Endothelial cell of umbilical vein (primary cell): ENCODE measurements around the gene THEM5. TPM values are rescaled to one million over a fixed set of nuclear protein-coding genes. Genes with fewer than 3 reads are reported as not detected.

Experiments
- BruUV-seq: library from RNA; stranded (reverse); fragments of 400-500 nt; replicated peaks from 2 replicates; lab custom pipeline; 2021; lab: Mats Ljungman, UMichigan
- CTCF ChIA-PET: fragments of 300-600, 350-600 bp; sonication (Branson Sonifier 250); formaldehyde crosslinking; loops from one replicate; lab custom pipeline; 2021; ENCODE audit warnings: antibody characterized with exemption, inconsistent platforms; lab: Charles Lee
- POLR2A ChIA-PET: fragments of 300-600, 350-600 bp; sonication (Branson Sonifier 250); formaldehyde crosslinking; loops from one replicate; lab custom pipeline; 2021; ENCODE audit warnings: antibody characterized with exemption, inconsistent platforms; lab: Charles Lee
- DNase-seq: peaks from one replicate; pipeline ENCODE4 v3.0.0-alpha.2; 2011; ENCODE audit warnings: low read depth, low spot score
- FAIRE-seq: peaks from 2 replicates; lab custom pipeline; 2011; peaks lifted over from hg19 to GRCh38; lab: Jason Lieb, UNC
- H2AFZ ChIP-seq: 2 replicates; pipeline ENCODE4 v1.6.0; 2012; ENCODE audit warnings: low read depth, low read length, control low read depth, inconsistent platforms
- H3K27ac ChIP-seq: 2 replicates; pipeline ENCODE4 v1.5.1; 2011; ENCODE audit warnings: low read depth, mild to moderate bottlenecking, control low read depth, low read length, moderate library complexity; ENCODE audit not compliant: insufficient read depth
- H3K27me3 ChIP-seq, 2 experiments: 2 replicates each; pipeline versions ENCODE4 v1.6.0 to v1.6.1; 2011; ENCODE audit warnings: low read length in 2 of 2, mixed read lengths in 1 of 2; ENCODE audit not compliant: control insufficient read depth in 2 of 2, insufficient read depth in 2 of 2
- H3K36me3 ChIP-seq, 2 experiments: 2 replicates in 1 of 2; 3 replicates in 1 of 2; pipeline ENCODE4 v1.5.1; 2011; ENCODE audit warnings: low read length in 2 of 2, mild to moderate bottlenecking in 1 of 2, moderate library complexity in 1 of 2; ENCODE audit not compliant: control insufficient read depth in 2 of 2, insufficient read depth in 2 of 2; ENCODE audit errors: extremely low read depth in 1 of 2
- H3K4me1 ChIP-seq: 3 replicates; pipeline ENCODE4 v1.5.1; 2011; ENCODE audit warnings: mild to moderate bottlenecking, low read length; ENCODE audit not compliant: control insufficient read depth, insufficient read depth; ENCODE audit errors: extremely low read depth
- H3K4me2 ChIP-seq: 2 replicates; pipeline ENCODE4 v1.6.1; 2011; ENCODE audit warnings: low read length, control low read depth, mixed read lengths; ENCODE audit not compliant: insufficient read depth
- H3K4me3 ChIP-seq, 3 experiments: fragments of 200-600 bp in 1 of 3; sonication (generic), shearing (Covaris generic) in 1 of 3; replicated peaks in 1 of 3; 2 replicates each; pipeline ENCODE4 v1.5.1; 2011 to 2016; ENCODE audit warnings: control low read depth in 3 of 3, low read length in 3 of 3, mild to moderate bottlenecking in 2 of 3, inconsistent platforms in 1 of 3, low read depth in 1 of 3, moderate library complexity in 1 of 3; ENCODE audit not compliant: insufficient read depth in 1 of 3
- H3K79me2 ChIP-seq: 2 replicates; pipeline ENCODE4 v1.6.0; 2012; ENCODE audit warnings: low read length, inconsistent platforms; ENCODE audit not compliant: control insufficient read depth, insufficient read depth
- H3K9ac ChIP-seq: replicated peaks from 2 replicates; pipeline ENCODE3; 2011; ENCODE audit warnings: low read length, control low read depth; ENCODE audit not compliant: insufficient read depth; ENCODE audit errors: extremely low read depth
- H3K9me1 ChIP-seq: replicated peaks from 3 replicates; pipeline ENCODE4 v1.6.0; 2011; ENCODE audit warnings: mild to moderate bottlenecking, low read length; ENCODE audit not compliant: control insufficient read depth, insufficient read depth; ENCODE audit errors: extremely low read depth
- H3K9me3 ChIP-seq: replicated peaks from 2 replicates; pipeline ENCODE4 v1.5.1; 2012; ENCODE audit warnings: low read length, inconsistent platforms; ENCODE audit not compliant: control insufficient read depth, insufficient read depth
- H4K20me1 ChIP-seq: replicated peaks from 2 replicates; pipeline ENCODE3; 2011; ENCODE audit warnings: mild to moderate bottlenecking, low read length; ENCODE audit not compliant: control insufficient read depth, insufficient read depth; ENCODE audit errors: extremely low read depth
- CTCF ChIP-seq, 2 donors: IDR thresholded peaks; 1 replicate in 1 of 2; 2 replicates in 1 of 2; pipeline ENCODE4 v1.5.1; 2011; ENCODE audit warnings: low read length in 2 of 2, mild to moderate bottlenecking in 2 of 2, moderate library complexity in 2 of 2, control low read depth in 1 of 2, inconsistent platforms in 1 of 2, low read depth in 1 of 2; ENCODE audit not compliant: insufficient read depth in 1 of 2; ENCODE audit errors: extremely low read depth in 1 of 2
- EZH2 ChIP-seq: IDR thresholded peaks from 2 replicates; pipeline ENCODE4 v1.6.1; 2012; ENCODE audit warnings: borderline replicate concordance, low read depth, mild to moderate bottlenecking, moderate library complexity, low read length, inconsistent platforms; ENCODE audit not compliant: severe bottlenecking
- FOS ChIP-seq: IDR thresholded peaks from 2 replicates; pipeline ENCODE4 v1.6.1; 2011; ENCODE audit warnings: mild to moderate bottlenecking, low read length, moderate library complexity, borderline replicate concordance; ENCODE audit not compliant: insufficient read depth
- GATA2 ChIP-seq: IDR thresholded peaks from 2 replicates; pipeline ENCODE4 v1.7.0; 2011; ENCODE audit warnings: low read depth, mild to moderate bottlenecking, moderate library complexity, mixed read lengths, low read length; ENCODE audit not compliant: insufficient read length, insufficient read depth
- JUN ChIP-seq: IDR thresholded peaks from 2 replicates; pipeline ENCODE4 v1.6.1; 2011; ENCODE audit warnings: borderline replicate concordance, low read depth; ENCODE audit not compliant: insufficient read length, insufficient read depth
- MAX ChIP-seq: IDR thresholded peaks from 2 replicates; pipeline ENCODE4 v1.6.1; 2011; ENCODE audit not compliant: insufficient read depth, insufficient read length
- MYC ChIP-seq: IDR thresholded peaks from one replicate; pipeline ENCODE4 v1.6.1; 2011; ENCODE audit warnings: mild to moderate bottlenecking, low read depth, low read length
- POLR2A ChIP-seq: IDR thresholded peaks from 2 replicates; pipeline ENCODE4 v1.6.1; 2012; ENCODE audit warnings: low read depth, mild to moderate bottlenecking, control low read depth, low read length
- POLR2AphosphoS5 ChIP-seq: IDR thresholded peaks from 2 replicates; pipeline ENCODE4 v1.6.1; 2012; ENCODE audit warnings: low read depth, mild to moderate bottlenecking, control low read depth, low read length, moderate library complexity; ENCODE audit not compliant: insufficient read depth
- dilution Hi-C: fragments of 300-500 bp; cut with MboI; formaldehyde crosslinking; loops from one replicate; pipeline ENCODE4 v1.15.0; 2019; ENCODE audit warnings: low sequenced_read_pairs; ENCODE audit not compliant: extremely low pct_ligation_motif_present
- intact Hi-C: fragments of 100-400 bp; cut with micrococcal nuclease; formaldehyde crosslinking; loops from one replicate; pipeline ENCODE4 v1.10.0; 2022
- polyA plus RNA-seq, 4 experiments: library from polyadenylated mRNA; depleted of rRNA in 3 of 4; stranded (reverse) in 3 of 4; unstranded in 1 of 4; fragments of >200 nt; gene quantifications; 2 replicates each; pipeline versions ENCODE4 v1.2.1 to v1.2.3, GENCODE V29; 2011 to 2012; ENCODE audit warnings: missing spikeins in 1 of 4
- total RNA-seq: library from RNA; stranded (reverse); gene quantifications from 2 replicates; pipeline ENCODE4 v1.2.3, GENCODE V29; 2021

THEM5 gene
- total and polyA plus RNA-seq, 2 donors (not counting 3 experiments of a cell fraction or from before 2014, with no cell fraction given) = not detected

GRCh38 chr1:151803164-151803563 is 50.3 kb downstream of the THEM5 start:
- H3K27ac ChIP-seq = no peak overlapping the region
- intact Hi-C loops (no loop called here), dilution Hi-C loops (no loop called here)
- H3K4me3 ChIP-seq = no peak overlapping the region
- POLR2A ChIA-PET = interaction anchor here (0.6 kb wide), 1 partner anchor 45 kb away, joined by 3 read pairs; no protein-coding TSS in a partner anchor
- H3K27me3 ChIP-seq = peaks cover 15 to 19% of the 10 kb centered on the region in 2 experiments
- H3K9me1 ChIP-seq = no peaks in the 10 kb centered on the region
- TF ChIP-seq FOS (no peak), JUN (no peak), POLR2AphosphoS5 (no peak), GATA2 (no peak), MYC (no peak), MAX (no peak), POLR2A (no peak), CTCF (IDR thresholded peaks at IDR 0.05; ENCODE audit: extremely low read depth in 1 of 2, insufficient read depth in 1 of 2, low read depth in 1 of 2, low read length in 2 of 2) (no peak), EZH2 (no peak)
- H3K9ac ChIP-seq = no peak overlapping the region
- no peak for DNase-seq
- CTCF ChIA-PET = interaction anchor here (1.2 to 2.6 kb wide), 4 partner anchors 9 to 23 kb away, joined by 3 to 7 read pairs (median 3); no protein-coding TSS in a partner anchor
- H3K36me3 ChIP-seq = no peaks in the 10 kb centered on the region
- no peak for FAIRE-seq
- H3K79me2 ChIP-seq = no peaks in the 10 kb centered on the region
- no peak overlapping the region for H3K4me2 ChIP-seq
- no TSS peak for BruUV-seq
- H3K9me3 ChIP-seq = no peaks in the 10 kb centered on the region
- H2AFZ ChIP-seq = no peak overlapping the region
- H4K20me1 ChIP-seq = no peaks in the 10 kb centered on the region
- H3K4me1 ChIP-seq = no peaks in the 10 kb centered on the region
